ENCODE data around the gene CPNE8. TPM values are rescaled to one million over a fixed set of nuclear protein-coding genes. Genes with fewer than 3 reads are reported as not detected.
"Not testable (repeated sequence)": the region's sequence is repeated elsewhere in the genome, so short reads cannot be mapped to it uniquely, and the experiment has no call there.

CPNE8 gene
- polyA plus RNA-seq, 1 donor: 13.5 TPM

DNA sequence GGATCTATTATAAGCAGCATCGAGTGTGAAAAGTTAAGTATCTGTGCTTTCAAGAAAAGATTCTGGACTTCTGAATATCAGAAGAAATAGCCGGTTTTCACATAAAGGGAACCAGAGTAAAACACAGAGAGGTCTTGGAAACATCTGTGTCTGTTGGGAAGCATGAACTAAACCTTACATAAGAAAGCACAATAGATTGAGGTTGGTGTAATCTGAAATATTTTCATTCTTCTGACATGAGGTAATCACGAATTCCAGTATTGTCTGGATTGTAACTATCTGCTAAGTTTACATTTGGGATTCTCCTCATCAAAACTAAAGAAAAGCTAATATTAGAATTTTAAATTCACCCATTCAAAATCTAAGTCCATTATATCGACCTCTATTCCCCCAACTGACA is 161.3 kb downstream of the CPNE8 start:
- no peaks in the 10 kb centered on the region for H3K36me3 ChIP-seq (ENCODE audit: control insufficient read depth, insufficient read depth, low read length)
- no peak overlapping the region for H3K4me3 ChIP-seq (ENCODE audit: low read length)
- H3K27ac ChIP-seq (ENCODE audit: low read length): no peak overlapping the region
- no peaks in the 10 kb centered on the region for H3K9me3 ChIP-seq (ENCODE audit: control insufficient read depth, low read depth, low read length)
- DNase-seq: no peak
- H3K27me3 ChIP-seq (ENCODE audit: control insufficient read depth, insufficient read depth, low read length): no peaks in the 10 kb centered on the region
- no peaks in the 10 kb centered on the region for H3K4me1 ChIP-seq (ENCODE audit: control insufficient read depth, insufficient read depth, low read length)
- 100% methylated on average over 1 of the region's 4 CpGs for WGBS (ENCODE audit: insufficient coverage, low lambda C conversion rate)

DNA sequence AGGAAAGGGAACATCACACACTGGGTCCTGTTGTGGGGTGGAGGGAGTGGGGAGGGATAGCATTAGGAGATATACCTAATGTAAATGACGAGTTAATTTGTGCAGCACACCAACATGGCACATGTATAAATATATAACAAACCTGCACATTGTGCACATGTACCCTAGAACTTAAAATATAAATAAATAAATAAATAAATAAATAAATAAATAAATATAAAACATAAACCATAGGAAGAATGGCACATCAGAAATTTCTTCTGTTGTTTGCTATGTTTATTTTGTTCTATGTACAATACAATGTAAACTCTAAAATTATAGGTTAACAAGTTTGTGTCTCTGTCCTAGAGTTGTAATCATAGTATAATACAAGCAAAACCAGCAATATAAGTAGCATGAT is 162.9 kb downstream of the CPNE8 start:
- 100% methylated on average over 1 of the region's 1 CpG for WGBS (ENCODE audit: insufficient coverage, low lambda C conversion rate)
- not testable (repeated sequence) for H3K27ac ChIP-seq (ENCODE audit: low read length); H3K36me3 ChIP-seq (ENCODE audit: control insufficient read depth, insufficient read depth, low read length); H3K9me3 ChIP-seq (ENCODE audit: control insufficient read depth, low read depth, low read length); H3K27me3 ChIP-seq (ENCODE audit: control insufficient read depth, insufficient read depth, low read length); DNase-seq; H3K4me3 ChIP-seq (ENCODE audit: low read length); H3K4me1 ChIP-seq (ENCODE audit: control insufficient read depth, insufficient read depth, low read length)

- H3K27me3 ChIP-seq (ENCODE audit: control insufficient read depth, insufficient read depth, low read length): no peaks in the 10 kb centered on the region
- DNase-seq: no peak
- no peak overlapping the region for H3K27ac ChIP-seq (ENCODE audit: low read length)
- no peak overlapping the region for H3K4me3 ChIP-seq (ENCODE audit: low read length)
- no peaks in the 10 kb centered on the region for H3K36me3 ChIP-seq (ENCODE audit: control insufficient read depth, insufficient read depth, low read length)
- WGBS (ENCODE audit: insufficient coverage, low lambda C conversion rate): 89% methylated on average over 3 of the region's 3 CpGs
- no peaks in the 10 kb centered on the region for H3K9me3 ChIP-seq (ENCODE audit: control insufficient read depth, low read depth, low read length)
- H3K4me1 ChIP-seq (ENCODE audit: control insufficient read depth, insufficient read depth, low read length): no peaks in the 10 kb centered on the region
Measured at GRCh38 chr12:38736821-38737220, 168.6 kb downstream of the CPNE8 start.

DNA sequence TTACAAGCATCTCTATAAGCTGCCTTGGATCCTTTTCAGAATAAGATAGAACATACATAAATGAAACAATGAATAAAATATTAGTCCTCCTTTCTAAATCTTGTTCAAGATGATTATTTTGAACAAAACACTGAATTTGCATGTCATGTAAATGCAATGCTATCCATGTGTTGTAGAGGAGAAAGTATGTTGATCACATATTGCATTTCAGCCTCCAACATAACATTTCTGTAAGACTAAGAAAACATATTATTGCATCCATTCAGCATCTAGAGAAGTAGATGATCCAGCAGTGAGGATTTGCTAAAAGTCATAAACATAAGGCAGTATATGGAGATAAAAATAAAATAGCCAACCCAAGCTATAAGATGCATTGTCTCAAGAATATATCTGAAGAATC is 172.6 kb downstream of the CPNE8 start:
- H3K27ac ChIP-seq (ENCODE audit: low read length): no peak overlapping the region
- no peaks in the 10 kb centered on the region for H3K36me3 ChIP-seq (ENCODE audit: control insufficient read depth, insufficient read depth, low read length)
- no peaks in the 10 kb centered on the region for H3K4me1 ChIP-seq (ENCODE audit: control insufficient read depth, insufficient read depth, low read length)
- no peaks in the 10 kb centered on the region for H3K9me3 ChIP-seq (ENCODE audit: control insufficient read depth, low read depth, low read length)
- no peak for DNase-seq
- no peak overlapping the region for H3K4me3 ChIP-seq (ENCODE audit: low read length)
- H3K27me3 ChIP-seq (ENCODE audit: control insufficient read depth, insufficient read depth, low read length): no peaks in the 10 kb centered on the region

- Histone ChIP-seq H3K27me3 (ENCODE audit: control insufficient read depth, insufficient read depth, low read length) (no peaks in the 10 kb centered on the region), H3K36me3 (ENCODE audit: control insufficient read depth, insufficient read depth, low read length) (no peaks in the 10 kb centered on the region), H3K4me1 (ENCODE audit: control insufficient read depth, insufficient read depth, low read length) (no peaks in the 10 kb centered on the region), H3K4me3 (ENCODE audit: low read length) (no peak overlapping the region), H3K27ac (ENCODE audit: low read length) (no peak overlapping the region), H3K9me3 (ENCODE audit: control insufficient read depth, low read depth, low read length) (no peaks in the 10 kb centered on the region)
- WGBS (ENCODE audit: insufficient coverage, low lambda C conversion rate): no CpG with 5 or more reads among the region's 1 CpG
- DNase-seq: no peak
Measured at GRCh38 chr12:38728894-38729293, 176.5 kb downstream of the CPNE8 start.

DNA sequence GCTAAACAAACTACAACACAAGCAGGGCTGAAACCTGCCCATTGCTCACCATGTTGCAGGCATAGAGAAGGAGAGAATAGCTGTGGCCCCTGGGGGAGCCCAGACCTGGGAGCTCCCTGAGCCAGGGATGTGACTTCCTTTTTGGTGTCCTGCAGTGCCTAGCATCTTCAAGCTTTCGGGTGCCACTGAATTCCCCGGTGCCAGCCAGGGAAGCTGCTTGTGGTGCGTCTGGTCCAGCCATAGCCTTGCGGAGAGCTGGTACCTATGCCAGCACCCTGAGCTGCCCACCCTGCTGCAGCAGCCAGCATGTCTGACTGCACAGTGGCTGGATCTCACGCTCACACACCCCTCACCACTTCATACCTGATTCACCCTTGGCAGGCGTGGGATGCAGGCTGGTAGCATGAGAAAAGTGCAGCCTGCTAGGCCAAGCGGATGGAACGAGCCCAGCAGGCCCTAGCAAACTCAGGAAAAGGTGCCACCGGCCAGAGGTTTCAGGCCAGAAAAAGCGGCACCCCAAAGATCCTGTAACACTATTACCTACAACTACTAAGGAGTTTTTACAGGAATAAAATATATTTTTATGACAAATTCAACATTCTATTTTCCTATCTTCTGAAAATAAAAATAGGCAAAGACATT is 183.7 kb downstream of the CPNE8 start:
- no peaks in the 10 kb centered on the region for H3K27me3 ChIP-seq (ENCODE audit: control insufficient read depth, insufficient read depth, low read length)
- DNase-seq: no peak
- no peak overlapping the region for H3K27ac ChIP-seq (ENCODE audit: low read length)
- no peaks in the 10 kb centered on the region for H3K4me1 ChIP-seq (ENCODE audit: control insufficient read depth, insufficient read depth, low read length)
- no peak overlapping the region for H3K4me3 ChIP-seq (ENCODE audit: low read length)
- peaks cover 7% of the 10 kb centered on the region for H3K36me3 ChIP-seq (ENCODE audit: control insufficient read depth, insufficient read depth, low read length)
- no peaks in the 10 kb centered on the region for H3K9me3 ChIP-seq (ENCODE audit: control insufficient read depth, low read depth, low read length)
- WGBS (ENCODE audit: insufficient coverage, low lambda C conversion rate): no CpG with 5 or more reads among the region's 10 CpGs

- no peaks in the 10 kb centered on the region for H3K9me3 ChIP-seq (ENCODE audit: control insufficient read depth, low read depth, low read length)
- no peak for DNase-seq
- WGBS (ENCODE audit: insufficient coverage, low lambda C conversion rate): no CpG with 5 or more reads among the region's 9 CpGs
- H3K36me3 ChIP-seq (ENCODE audit: control insufficient read depth, insufficient read depth, low read length): peaks cover 7% of the 10 kb centered on the region
- H3K4me1 ChIP-seq (ENCODE audit: control insufficient read depth, insufficient read depth, low read length): no peaks in the 10 kb centered on the region
- H3K4me3 ChIP-seq (ENCODE audit: low read length): no peak overlapping the region
- no peak overlapping the region for H3K27ac ChIP-seq (ENCODE audit: low read length)
- H3K27me3 ChIP-seq (ENCODE audit: control insufficient read depth, insufficient read depth, low read length): no peaks in the 10 kb centered on the region
Measured at GRCh38 chr12:38720661-38721060, 184.7 kb downstream of the CPNE8 start.

- Histone ChIP-seq H3K9me3 (ENCODE audit: control insufficient read depth, low read depth, low read length) (no peaks in the 10 kb centered on the region), H3K27me3 (ENCODE audit: control insufficient read depth, insufficient read depth, low read length) (no peaks in the 10 kb centered on the region), H3K4me1 (ENCODE audit: control insufficient read depth, insufficient read depth, low read length) (no peaks in the 10 kb centered on the region), H3K36me3 (ENCODE audit: control insufficient read depth, insufficient read depth, low read length) (no peaks in the 10 kb centered on the region), H3K27ac (ENCODE audit: low read length) (no peak overlapping the region), H3K4me3 (ENCODE audit: low read length) (no peak overlapping the region)
- 62% methylated on average over 4 of the region's 6 CpGs for WGBS (ENCODE audit: insufficient coverage, low lambda C conversion rate)
- no peak for DNase-seq
Measured at GRCh38 chr12:38713294-38713693, 192.1 kb downstream of the CPNE8 start.

- no peaks in the 10 kb centered on the region for H3K9me3 ChIP-seq (ENCODE audit: control insufficient read depth, low read depth, low read length)
- H3K4me3 ChIP-seq (ENCODE audit: low read length): no peak overlapping the region
- H3K36me3 ChIP-seq (ENCODE audit: control insufficient read depth, insufficient read depth, low read length): no peaks in the 10 kb centered on the region
- DNase-seq: no peak
- 100% methylated on average over 1 of the region's 2 CpGs for WGBS (ENCODE audit: insufficient coverage, low lambda C conversion rate)
- H3K27ac ChIP-seq (ENCODE audit: low read length): no peak overlapping the region
- no peaks in the 10 kb centered on the region for H3K4me1 ChIP-seq (ENCODE audit: control insufficient read depth, insufficient read depth, low read length)
- no peaks in the 10 kb centered on the region for H3K27me3 ChIP-seq (ENCODE audit: control insufficient read depth, insufficient read depth, low read length)
Measured at GRCh38 chr12:38711054-38711453, 194.3 kb downstream of the CPNE8 start.

DNA sequence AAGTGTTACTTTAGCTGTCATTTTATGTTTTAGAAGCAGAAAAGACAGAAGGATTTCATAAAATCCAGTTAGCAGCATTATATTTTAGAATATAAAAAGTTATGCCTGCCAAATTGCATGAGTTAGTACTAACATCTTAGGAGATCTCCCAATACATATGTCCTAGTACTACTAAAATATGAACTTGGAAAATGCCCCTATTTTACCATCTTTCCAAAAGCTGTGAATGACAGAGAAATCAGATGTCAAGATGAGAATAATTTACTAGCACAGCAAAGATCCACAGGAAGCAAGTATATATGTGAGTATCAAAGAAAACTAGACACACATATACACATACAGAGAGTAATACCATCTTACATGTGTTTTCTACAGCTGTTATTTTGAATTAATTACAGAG is 196.9 kb downstream of the CPNE8 start:
- H3K4me3 ChIP-seq (ENCODE audit: low read length): no peak overlapping the region
- H3K36me3 ChIP-seq (ENCODE audit: control insufficient read depth, insufficient read depth, low read length): no peaks in the 10 kb centered on the region
- no peaks in the 10 kb centered on the region for H3K9me3 ChIP-seq (ENCODE audit: control insufficient read depth, low read depth, low read length)
- no peaks in the 10 kb centered on the region for H3K4me1 ChIP-seq (ENCODE audit: control insufficient read depth, insufficient read depth, low read length)
- DNase-seq: no peak
- H3K27ac ChIP-seq (ENCODE audit: low read length): no peak overlapping the region
- no peaks in the 10 kb centered on the region for H3K27me3 ChIP-seq (ENCODE audit: control insufficient read depth, insufficient read depth, low read length)

- DNase-seq: no peak
- Histone ChIP-seq H3K4me3 (ENCODE audit: low read length) (no peak overlapping the region), H3K27ac (ENCODE audit: low read length) (no peak overlapping the region), H3K36me3 (ENCODE audit: control insufficient read depth, insufficient read depth, low read length) (no peaks in the 10 kb centered on the region), H3K4me1 (ENCODE audit: control insufficient read depth, insufficient read depth, low read length) (no peaks in the 10 kb centered on the region), H3K27me3 (ENCODE audit: control insufficient read depth, insufficient read depth, low read length) (no peaks in the 10 kb centered on the region), H3K9me3 (ENCODE audit: control insufficient read depth, low read depth, low read length) (no peaks in the 10 kb centered on the region)
- WGBS (ENCODE audit: insufficient coverage, low lambda C conversion rate): no CpG with 5 or more reads among the region's 1 CpG
Measured at GRCh38 chr12:38707648-38708047, 197.7 kb downstream of the CPNE8 start.

All from large intestine (tissue), 3 donors.